ENCODE results near the gene HP1BP3. TPM values are rescaled to one million over a fixed set of nuclear protein-coding genes. Genes with fewer than 3 reads are reported as not detected.

The HP1BP3 gene
- total RNA-seq, 2 donors from 2014 or later: 207 to 223 TPM

DNA sequence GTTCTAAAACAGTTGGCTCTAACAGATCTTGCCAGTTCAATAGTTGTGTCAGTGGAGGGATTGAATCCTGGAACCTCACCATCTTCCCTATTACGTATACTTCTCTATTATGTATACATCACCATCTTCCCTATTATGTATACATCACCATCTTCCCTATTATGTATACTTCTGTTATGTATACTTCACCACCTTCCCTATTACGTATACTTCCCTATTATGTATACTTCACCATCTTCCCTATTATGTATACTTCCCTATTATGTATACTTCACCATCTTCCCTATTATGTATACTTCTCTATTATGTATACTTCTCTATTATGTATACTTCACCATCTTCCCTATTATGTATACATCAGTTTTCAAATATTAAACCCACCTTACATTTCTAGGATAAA, 34.4 kb upstream of the HP1BP3 start:
- peaks cover 3% of the 10 kb centered on the region for H3K9me3 Mint-ChIP-seq
- WGBS, 2 experiments (ENCODE audit: insufficient coverage in 1 of 2, insufficient read length in 1 of 2): 43 to 50% methylated on average over 2 of the region's 2 CpGs
- DNase-seq: no peak
- Histone ChIP-seq H3K4me3 (ENCODE audit: low read length) (no peak overlapping the region), H3K27ac (ENCODE audit: low read depth, low read length) (no peak overlapping the region), H3K9ac (ENCODE audit: extremely low read depth, low read length, poor library complexity, severe bottlenecking) (no peak overlapping the region), H3K4me1 (ENCODE audit: control insufficient read depth, insufficient read depth, low read length) (no peaks in the 10 kb centered on the region), H3K36me3 (ENCODE audit: control insufficient read depth, insufficient read depth, low read length) (peaks cover 55% of the 10 kb centered on the region), H3K27me3 (ENCODE audit: control insufficient read depth, insufficient read depth, low read length, poor library complexity, severe bottlenecking) (no peaks in the 10 kb centered on the region), H3K9me3 (ENCODE audit: control insufficient read depth, low read length) (peaks cover 4% of the 10 kb centered on the region)
- no peak overlapping the region for H3K27ac Mint-ChIP-seq
- H3K4me3 Mint-ChIP-seq: no peak overlapping the region
- no peaks in the 10 kb centered on the region for H3K27me3 Mint-ChIP-seq (ENCODE audit: insufficient read depth)
- no peaks in the 10 kb centered on the region for H3K4me1 Mint-ChIP-seq
- H3K36me3 Mint-ChIP-seq (ENCODE audit: low read depth): peaks cover 49% of the 10 kb centered on the region
- no peak for TF ChIP-seq CTCF (conservative IDR thresholded peaks at IDR 0.05)

DNA sequence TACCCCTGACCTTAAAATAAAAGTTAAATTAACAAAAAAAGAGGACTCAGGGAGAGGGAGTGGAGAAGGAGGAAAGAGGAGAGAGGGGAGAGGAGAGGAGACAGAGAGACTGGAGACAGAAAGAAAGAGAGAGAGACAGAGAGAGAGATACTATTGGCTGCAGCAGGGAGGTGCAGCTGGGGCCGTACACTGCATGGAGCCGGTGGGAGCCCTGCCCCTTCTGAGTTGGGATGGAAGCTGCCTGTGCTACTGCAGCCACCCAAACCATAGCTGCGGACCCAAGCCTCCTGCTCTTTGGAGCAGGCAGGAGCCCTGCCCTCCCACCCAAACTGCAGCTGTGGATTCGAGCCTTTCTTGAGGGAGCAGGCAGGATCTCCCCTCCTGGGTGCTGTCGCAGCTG, 32.7 kb upstream of the HP1BP3 start:
- Histone ChIP-seq H3K36me3 (ENCODE audit: control insufficient read depth, insufficient read depth, low read length) (peaks cover 45% of the 10 kb centered on the region), H3K27me3 (ENCODE audit: control insufficient read depth, insufficient read depth, low read length, poor library complexity, severe bottlenecking) (no peaks in the 10 kb centered on the region), H3K4me1 (ENCODE audit: control insufficient read depth, insufficient read depth, low read length) (no peaks in the 10 kb centered on the region), H3K27ac (ENCODE audit: low read depth, low read length) (no peak overlapping the region), H3K4me3 (ENCODE audit: low read length) (no peak overlapping the region), H3K9ac (ENCODE audit: extremely low read depth, low read length, poor library complexity, severe bottlenecking) (no peak overlapping the region), H3K9me3 (ENCODE audit: control insufficient read depth, low read length) (peaks cover 4% of the 10 kb centered on the region)
- Mint-ChIP-seq H3K27me3 (ENCODE audit: insufficient read depth) (no peaks in the 10 kb centered on the region), H3K27ac (no peak overlapping the region), H3K36me3 (ENCODE audit: low read depth) (peaks cover 39% of the 10 kb centered on the region), H3K9me3 (peaks cover 3% of the 10 kb centered on the region), H3K4me1 (no peaks in the 10 kb centered on the region), H3K4me3 (no peak overlapping the region)
- DNase-seq: no peak
- 94 to 95% methylated on average over 2 to 5 of the region's 5 CpGs for WGBS, 2 experiments (ENCODE audit: insufficient coverage in 1 of 2, insufficient read length in 1 of 2)
- TF ChIP-seq CTCF (conservative IDR thresholded peaks at IDR 0.05): no peak

DNA sequence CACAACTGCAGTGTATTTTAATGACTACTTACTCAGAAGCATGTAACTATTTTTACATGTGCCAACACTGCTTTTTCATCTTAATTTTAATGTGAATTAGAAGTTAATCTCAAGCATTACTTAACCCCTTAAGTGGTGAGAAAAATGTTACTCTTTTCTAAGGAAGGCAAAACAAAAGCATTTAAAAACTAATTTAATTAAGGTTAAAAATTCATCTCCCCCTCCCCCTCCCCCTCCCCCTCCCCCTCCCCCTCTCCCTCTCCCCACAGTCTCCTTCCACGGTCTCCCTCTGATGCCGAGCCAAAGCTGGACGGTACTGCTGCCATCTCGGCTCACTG, 27.4 kb upstream of the HP1BP3 start:
- no peaks in the 10 kb centered on the region for H3K4me1 Mint-ChIP-seq
- no peak overlapping the region for H3K4me3 ChIP-seq (ENCODE audit: low read length)
- no peak overlapping the region for H3K27ac Mint-ChIP-seq
- no peaks in the 10 kb centered on the region for H3K27me3 Mint-ChIP-seq (ENCODE audit: insufficient read depth)
- peaks cover 50% of the 10 kb centered on the region for H3K36me3 ChIP-seq (ENCODE audit: control insufficient read depth, insufficient read depth, low read length)
- H3K36me3 Mint-ChIP-seq (ENCODE audit: low read depth): peaks cover 54% of the 10 kb centered on the region
- no peak for TF ChIP-seq CTCF (conservative IDR thresholded peaks at IDR 0.05)
- H3K27me3 ChIP-seq (ENCODE audit: control insufficient read depth, insufficient read depth, low read length, poor library complexity, severe bottlenecking): no peaks in the 10 kb centered on the region
- H3K4me3 Mint-ChIP-seq: no peak overlapping the region
- H3K4me1 ChIP-seq (ENCODE audit: control insufficient read depth, insufficient read depth, low read length): no peaks in the 10 kb centered on the region
- no peak overlapping the region for H3K9ac ChIP-seq (ENCODE audit: extremely low read depth, low read length, poor library complexity, severe bottlenecking)
- H3K9me3 ChIP-seq (ENCODE audit: control insufficient read depth, low read length): peaks cover 4% of the 10 kb centered on the region
- WGBS, 2 experiments (ENCODE audit: insufficient coverage in 1 of 2, insufficient read length in 1 of 2): no CpG with 5 or more reads among the region's 4 CpGs
- DNase-seq: no peak
- peaks cover 7% of the 10 kb centered on the region for H3K9me3 Mint-ChIP-seq
- no peak overlapping the region for H3K27ac ChIP-seq (ENCODE audit: low read depth, low read length)

Measured in endodermal cell (in vitro differentiated cells).